ENCODE data around the gene PCDHGA5.
"Not testable (repeated sequence)": the region's sequence is repeated elsewhere in the genome, so short reads cannot be mapped to it uniquely, and the experiment has no call there.

PCDHGA5 gene

DNA sequence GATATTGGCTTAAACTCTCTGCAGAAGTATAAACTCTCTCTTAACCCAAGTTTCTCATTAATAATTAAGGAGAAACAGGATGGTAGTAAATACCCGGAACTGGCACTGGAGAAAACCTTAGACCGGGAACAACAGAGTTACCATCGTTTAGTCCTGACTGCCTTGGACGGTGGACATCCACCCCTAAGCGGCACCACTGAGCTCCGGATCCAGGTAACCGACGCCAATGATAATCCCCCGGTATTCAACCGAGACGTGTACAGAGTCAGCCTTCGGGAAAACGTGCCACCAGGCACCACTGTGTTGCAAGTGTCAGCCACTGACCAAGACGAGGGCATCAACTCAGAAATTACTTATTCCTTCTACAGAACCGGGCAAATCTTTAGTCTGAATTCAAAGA, 34.6 kb downstream of the PCDHGA5 start:
- in situ Hi-C loops (cut with MboI; ENCODE audit: low pct_unique_long_range_greater_than_20kb, low sequenced_read_pairs, unreplicated experiment), result no loop called here
- TF ChIP-seq, protein P1, sequence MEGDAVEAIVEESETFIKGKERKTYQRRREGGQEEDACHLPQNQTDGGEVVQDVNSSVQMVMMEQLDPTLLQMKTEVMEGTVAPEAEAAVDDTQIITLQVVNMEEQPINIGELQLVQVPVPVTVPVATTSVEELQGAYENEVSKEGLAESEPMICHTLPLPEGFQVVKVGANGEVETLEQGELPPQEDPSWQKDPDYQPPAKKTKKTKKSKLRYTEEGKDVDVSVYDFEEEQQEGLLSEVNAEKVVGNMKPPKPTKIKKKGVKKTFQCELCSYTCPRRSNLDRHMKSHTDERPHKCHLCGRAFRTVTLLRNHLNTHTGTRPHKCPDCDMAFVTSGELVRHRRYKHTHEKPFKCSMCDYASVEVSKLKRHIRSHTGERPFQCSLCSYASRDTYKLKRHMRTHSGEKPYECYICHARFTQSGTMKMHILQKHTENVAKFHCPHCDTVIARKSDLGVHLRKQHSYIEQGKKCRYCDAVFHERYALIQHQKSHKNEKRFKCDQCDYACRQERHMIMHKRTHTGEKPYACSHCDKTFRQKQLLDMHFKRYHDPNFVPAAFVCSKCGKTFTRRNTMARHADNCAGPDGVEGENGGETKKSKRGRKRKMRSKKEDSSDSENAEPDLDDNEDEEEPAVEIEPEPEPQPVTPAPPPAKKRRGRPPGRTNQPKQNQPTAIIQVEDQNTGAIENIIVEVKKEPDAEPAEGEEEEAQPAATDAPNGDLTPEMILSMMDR (IDR thresholded peaks at IDR 0.05; ENCODE audit: extremely low read depth, insufficient read depth, missing control alignments), result no peak
- DNase-seq (ENCODE audit: low spot score), result no peak

DNA sequence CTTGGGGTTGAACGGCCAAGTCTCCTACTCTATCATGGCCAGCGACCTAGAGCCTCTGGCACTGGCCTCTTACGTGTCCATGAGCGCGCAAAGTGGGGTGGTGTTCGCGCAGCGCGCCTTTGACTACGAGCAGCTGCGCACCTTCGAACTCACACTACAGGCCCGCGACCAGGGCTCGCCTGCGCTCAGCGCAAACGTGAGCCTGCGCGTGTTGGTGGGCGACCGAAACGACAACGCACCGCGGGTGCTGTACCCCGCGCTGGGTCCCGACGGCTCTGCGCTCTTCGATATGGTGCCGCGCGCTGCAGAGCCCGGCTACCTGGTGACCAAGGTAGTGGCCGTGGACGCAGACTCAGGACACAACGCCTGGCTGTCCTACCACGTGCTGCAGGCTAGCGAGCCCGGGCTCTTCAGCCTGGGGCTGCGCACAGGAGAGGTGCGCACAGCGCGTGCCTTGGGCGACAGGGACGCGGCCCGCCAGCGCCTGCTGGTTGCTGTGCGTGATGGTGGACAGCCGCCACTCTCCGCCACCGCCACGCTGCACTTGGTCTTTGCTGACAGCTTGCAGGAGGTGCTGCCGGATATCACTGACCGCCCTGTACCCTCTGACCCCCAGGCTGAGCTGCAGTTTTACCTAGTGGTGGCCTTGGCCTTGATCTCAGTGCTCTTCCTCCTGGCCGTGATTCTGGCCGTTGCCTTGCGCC, 35.7 kb downstream of the PCDHGA5 start:
- in situ Hi-C loops (cut with MboI; ENCODE audit: low pct_unique_long_range_greater_than_20kb, low sequenced_read_pairs, unreplicated experiment), result no loop called here
- DNase-seq (ENCODE audit: low spot score), result no peak
- TF ChIP-seq, protein P1 (IDR thresholded peaks at IDR 0.05; ENCODE audit: extremely low read depth, insufficient read depth, missing control alignments), result no peak

DNA sequence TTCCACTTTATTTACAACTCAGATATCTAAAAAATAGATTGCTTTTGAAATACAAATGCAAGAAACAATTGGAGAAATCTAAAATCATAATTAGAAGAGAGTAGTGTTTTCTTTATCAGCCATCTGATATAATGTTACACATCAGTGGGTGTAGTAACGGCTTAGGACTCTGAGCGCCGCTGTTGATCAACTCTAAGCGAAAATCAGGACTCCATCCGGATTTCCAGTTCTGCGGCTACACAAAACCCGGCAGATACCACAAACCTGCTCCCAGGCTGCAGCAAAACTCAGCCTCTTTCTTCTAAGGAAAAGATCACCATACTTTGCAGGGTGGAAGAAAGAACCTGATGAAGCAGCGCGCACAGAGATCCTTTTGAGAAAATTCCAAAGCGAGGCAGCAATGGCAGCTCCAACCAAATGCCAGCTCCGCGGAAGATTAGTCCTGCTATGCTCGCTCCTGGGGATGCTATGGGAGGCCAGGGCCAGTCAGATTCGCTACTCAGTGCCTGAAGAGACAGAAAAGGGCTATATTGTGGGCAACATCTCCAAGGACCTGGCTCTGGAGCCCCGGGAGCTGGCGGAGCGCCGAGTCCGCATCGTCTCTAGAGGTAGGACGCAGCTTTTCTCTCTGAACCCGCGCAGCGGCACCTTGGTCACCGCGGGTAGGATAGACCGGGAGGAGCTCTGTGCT, 38.7 kb downstream of the PCDHGA5 start, which contains the start of gene PCDHGA9:
Gene PCDHGA9, plus strand, starts transcription at position 226 of the 691 bp plus-strand sequence. Its CDS starts 175 bp downstream, at position 401.
- in situ Hi-C loops (cut with MboI; ENCODE audit: low pct_unique_long_range_greater_than_20kb, low sequenced_read_pairs, unreplicated experiment), result no loop called here
- peak; percentile 68 for DNase-seq (ENCODE audit: low spot score)
- TF ChIP-seq, protein P1 (IDR thresholded peaks at IDR 0.05; ENCODE audit: extremely low read depth, insufficient read depth, missing control alignments), result peak; percentile 41

DNA sequence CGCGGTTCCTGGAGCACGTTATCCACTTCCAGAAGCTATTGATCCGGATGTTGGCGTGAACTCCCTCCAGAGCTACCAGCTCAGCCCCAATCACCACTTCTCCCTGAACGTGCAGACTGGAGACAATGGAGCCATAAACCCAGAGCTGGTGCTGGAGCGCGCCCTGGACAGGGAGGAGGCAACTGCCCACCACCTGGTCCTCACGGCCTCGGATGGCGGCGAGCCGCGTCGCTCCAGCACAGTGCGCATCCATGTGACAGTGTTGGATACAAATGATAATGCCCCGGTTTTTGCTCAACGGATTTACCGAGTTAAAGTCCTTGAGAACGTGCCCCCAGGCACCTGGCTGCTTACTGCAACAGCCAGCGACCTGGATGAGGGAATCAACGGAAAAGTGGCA, 39.4 kb downstream of the PCDHGA5 start:
- TF ChIP-seq, protein P1 (IDR thresholded peaks at IDR 0.05; ENCODE audit: extremely low read depth, insufficient read depth, missing control alignments), result no peak
- in situ Hi-C loops (cut with MboI; ENCODE audit: low pct_unique_long_range_greater_than_20kb, low sequenced_read_pairs, unreplicated experiment), result no loop called here
- DNase-seq (ENCODE audit: low spot score), result no peak

DNA sequence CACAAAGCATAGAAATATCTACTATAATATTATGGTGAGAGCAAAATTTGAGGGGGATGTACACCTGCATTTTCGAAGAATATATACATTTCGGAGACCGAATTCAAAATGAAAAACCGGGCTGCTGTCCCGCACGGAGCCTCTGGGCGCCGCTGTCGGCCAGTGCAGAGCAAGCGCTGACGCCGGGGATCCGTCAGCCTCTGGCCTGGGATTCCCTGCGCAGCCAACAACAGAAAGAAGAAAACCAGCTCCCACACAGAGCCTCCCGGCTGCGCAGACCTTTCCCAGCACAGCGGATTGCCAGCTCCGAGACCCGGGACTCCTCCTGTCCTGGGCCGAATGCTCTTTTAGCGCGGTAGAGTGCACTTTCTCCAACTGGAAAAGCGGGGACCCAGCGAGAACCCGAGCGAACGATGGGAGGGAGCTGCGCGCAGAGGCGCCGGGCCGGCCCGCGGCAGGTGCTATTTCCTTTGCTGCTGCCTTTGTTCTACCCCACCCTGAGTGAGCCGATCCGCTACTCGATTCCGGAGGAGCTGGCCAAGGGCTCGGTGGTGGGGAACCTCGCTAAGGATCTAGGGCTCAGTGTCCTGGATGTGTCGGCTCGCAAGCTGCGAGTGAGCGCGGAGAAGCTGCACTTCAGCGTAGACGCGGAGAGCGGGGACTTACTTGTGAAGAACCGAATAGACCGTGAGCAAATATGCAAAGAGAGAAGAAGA, 44.0 kb downstream of the PCDHGA5 start, which contains the start of gene PCDHGB6:
Gene PCDHGB6, plus strand, starts transcription at position 232 of the 716 bp plus-strand sequence. Its CDS starts 182 bp downstream, at position 414.
- TF ChIP-seq, protein P1 (IDR thresholded peaks at IDR 0.05; ENCODE audit: extremely low read depth, insufficient read depth, missing control alignments), result peak; percentile 66
- DNase-seq (ENCODE audit: low spot score), result peak; percentile 68
- in situ Hi-C loops (cut with MboI; ENCODE audit: low pct_unique_long_range_greater_than_20kb, low sequenced_read_pairs, unreplicated experiment), result not testable (repeated sequence)

DNA sequence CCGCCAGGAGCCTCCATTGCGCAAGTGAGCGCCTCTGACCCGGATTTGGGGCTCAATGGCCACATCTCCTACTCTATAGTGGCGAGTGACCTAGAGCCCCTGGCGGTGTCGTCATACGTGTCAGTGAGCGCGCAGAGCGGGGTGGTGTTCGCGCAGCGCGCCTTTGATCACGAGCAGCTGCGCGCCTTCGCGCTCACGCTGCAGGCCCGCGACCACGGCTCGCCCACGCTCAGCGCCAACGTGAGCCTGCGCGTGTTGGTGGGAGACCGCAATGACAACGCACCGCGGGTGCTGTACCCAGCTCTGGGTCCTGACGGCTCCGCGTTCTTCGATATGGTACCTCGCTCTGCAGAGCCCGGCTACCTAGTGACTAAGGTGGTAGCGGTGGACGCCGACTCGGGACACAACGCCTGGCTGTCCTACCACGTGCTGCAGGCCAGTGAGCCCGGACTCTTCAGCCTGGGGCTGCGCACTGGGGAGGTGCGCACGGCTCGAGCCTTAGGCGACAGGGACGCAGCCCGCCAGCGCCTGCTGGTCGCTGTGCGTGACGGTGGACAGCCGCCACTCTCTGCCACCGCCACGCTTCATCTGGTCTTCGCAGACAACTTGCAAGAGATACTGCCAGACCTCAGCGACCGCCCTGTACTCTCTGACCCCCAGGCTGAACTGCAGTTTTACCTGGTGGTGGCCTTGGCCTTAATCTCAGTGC, 45.8 kb downstream of the PCDHGA5 start:
- DNase-seq (ENCODE audit: low spot score), result no peak
- TF ChIP-seq, protein P1 (IDR thresholded peaks at IDR 0.05; ENCODE audit: extremely low read depth, insufficient read depth, missing control alignments), result no peak
- in situ Hi-C loops (cut with MboI; ENCODE audit: low pct_unique_long_range_greater_than_20kb, low sequenced_read_pairs, unreplicated experiment), result no loop called here

All from GM13977 (cell line).